Stimulated activated CD8-positive, alpha-beta memory T cell treated with anti-CD3 and anti-CD28 coated beads, Interleukin-4, amount 100 ng/mL, for 24 hours (primary cell): ENCODE results near the gene TRPC3.
A peak's percentile ranks its signal among the peaks of the same experiment; 100 is the strongest.

ENCODE experiments used
- DNase-seq: peaks from one replicate; pipeline ENCODE4 v3.0.0-alpha.2; 2020; ENCODE audit warnings: low read depth

Gene TRPC3

DNA sequence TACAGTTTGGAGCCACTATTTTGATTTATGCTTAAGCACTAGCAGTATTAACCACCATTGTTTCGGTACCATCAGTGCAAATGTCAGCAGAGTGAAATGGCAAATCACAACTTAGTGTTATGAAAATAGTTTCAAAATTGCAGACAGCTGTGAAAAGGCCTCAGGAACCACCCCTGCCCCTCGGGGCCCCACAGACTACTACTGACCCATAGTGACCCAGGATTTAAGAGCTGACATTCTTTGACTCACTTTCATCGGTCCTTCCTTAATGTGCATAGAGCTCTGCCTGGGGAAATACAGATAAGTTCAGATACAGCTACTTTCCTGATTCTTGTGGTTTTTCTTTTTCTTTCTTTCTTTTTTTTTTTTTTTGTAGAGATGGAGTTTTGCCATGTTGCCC lies 78.3 kb downstream of the TRPC3 start:
- DNase-seq = no peak

DNA sequence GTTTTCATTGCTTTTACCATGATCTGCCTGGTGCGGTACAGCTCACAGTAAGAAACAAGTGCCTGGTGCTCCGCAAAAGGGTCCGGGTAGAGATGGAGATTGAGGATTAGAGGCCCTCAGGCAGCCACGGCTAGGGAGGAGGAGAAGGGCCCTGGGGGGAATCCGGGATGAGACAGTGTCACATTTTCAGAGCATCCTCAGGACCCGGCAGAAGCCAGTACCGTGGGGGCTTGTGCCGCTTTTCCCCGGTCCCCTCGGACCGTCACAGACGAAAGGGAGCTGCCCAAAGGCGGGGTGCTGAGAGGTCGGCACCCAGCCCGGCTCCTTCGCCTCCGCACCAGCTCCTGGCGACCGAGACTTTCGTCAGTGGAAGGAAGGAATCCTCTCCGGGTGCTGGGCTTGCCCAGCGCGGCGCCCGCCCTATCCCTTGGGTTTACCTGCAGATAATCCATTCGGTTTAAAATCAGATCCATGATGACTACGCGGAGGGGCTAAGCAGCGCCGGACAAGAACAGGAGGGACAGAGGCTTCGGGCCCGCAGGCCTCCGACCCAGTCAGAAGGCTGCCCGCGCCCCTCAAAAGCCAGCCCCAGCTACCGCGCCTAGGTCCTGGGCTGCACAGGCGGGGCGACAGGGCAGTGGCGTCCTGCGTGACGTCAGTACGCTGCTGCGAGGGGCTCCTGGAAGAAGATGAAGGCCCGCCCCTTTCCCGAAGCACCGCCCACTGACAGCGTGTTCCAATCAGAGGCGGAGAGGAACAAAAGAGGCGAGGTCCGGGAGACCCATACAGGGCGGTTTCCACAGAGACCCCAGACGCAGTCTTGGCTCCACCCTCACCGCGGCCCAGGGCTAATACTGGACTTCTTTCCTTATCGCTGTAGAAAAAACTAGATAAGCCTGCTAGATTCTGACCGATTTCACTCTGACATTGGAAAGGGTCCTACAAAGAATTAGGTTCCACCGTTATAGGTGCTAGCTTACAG lies 81.7 kb downstream of the TRPC3 start, which contains the start of gene BBS7:
Gene BBS7 (minus strand): TSS at position 634 of the 982 bp plus-strand sequence. CDS start 161 bp downstream, at position 473.
- DNase-seq = peak; percentile 97

- DNase-seq = no peak
Measured at GRCh38 chr4:121863799-121864198, 88.1 kb downstream of the TRPC3 start.

DNA sequence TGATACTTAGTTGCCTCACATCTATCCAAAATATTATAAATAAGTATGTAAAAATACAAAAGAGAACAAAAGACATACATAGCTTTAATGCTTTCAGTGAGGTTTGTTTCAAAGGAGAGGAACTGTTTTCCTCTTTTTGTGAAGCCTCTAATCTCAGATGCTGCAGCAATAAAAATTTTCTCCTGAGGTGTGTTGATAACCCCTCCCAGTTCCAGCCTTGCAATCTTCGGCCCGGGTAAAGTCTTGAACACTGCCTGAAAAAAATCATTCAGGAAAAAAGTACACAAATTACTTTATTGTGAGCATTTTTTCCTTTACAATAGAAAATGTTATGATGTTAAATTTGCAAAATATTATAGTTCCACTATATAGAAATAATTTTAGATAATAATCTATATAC lies 90.4 kb downstream of the TRPC3 start:
- DNase-seq = no peak

GRCh38 chr4:121860121-121860520 lies 91.7 kb downstream of the TRPC3 start:
- no peak for DNase-seq

GRCh38 chr4:121851354-121851753 lies 100.5 kb downstream of the TRPC3 start:
- no peak for DNase-seq

GRCh38 chr4:121846662-121847061 lies 105.2 kb downstream of the TRPC3 start:
- DNase-seq = no peak

GRCh38 chr4:121842862-121843261 lies 109.0 kb downstream of the TRPC3 start:
- no peak for DNase-seq

GRCh38 chr4:121838136-121838535 lies 113.7 kb downstream of the TRPC3 start:
- DNase-seq = no peak

GRCh38 chr4:121829511-121829910 lies 122.3 kb downstream of the TRPC3 start:
- DNase-seq = no peak
